Activated CD8-positive, alpha-beta T cell treated with anti-CD3 and anti-CD28 coated beads for 36 hours (primary cell): ENCODE measurements around the gene HCAR2. TPM values are rescaled to one million over a fixed set of nuclear protein-coding genes. Genes with fewer than 3 reads are reported as not detected.
A peak's percentile ranks its signal among the peaks of the same experiment; 100 is the strongest.
"Not testable (repeated sequence)": the region's sequence is repeated elsewhere in the genome, so short reads cannot be mapped to it uniquely, and the experiment has no call there.

Source experiments
- ATAC-seq: fragments of 200-7000 bp; cut with Tn5 transposase; one replicate; pipeline ENCODE4 v1.10.0; 2021; ENCODE audit warnings: mild to moderate bottlenecking, moderate library complexity
- CTCF ChIA-PET: fragments of 350-600 bp; sonication (Branson Sonifier 250); formaldehyde crosslinking; loops from one replicate; lab custom pipeline; 2021; ENCODE audit warnings: antibody characterized with exemption; lab: Charles Lee
- POLR2A ChIA-PET: fragments of 350-600 bp; sonication (Branson Sonifier 250); formaldehyde crosslinking; loops from one replicate; lab custom pipeline; 2021; ENCODE audit warnings: antibody characterized with exemption; lab: Charles Lee
- DNase-seq: peaks from one replicate; pipeline ENCODE4 v3.0.0-alpha.2; 2020
- H3K27ac Mint-ChIP-seq: one replicate; pipeline ENCODE4 v1.8.0; 2021; ENCODE audit warnings: mild to moderate bottlenecking, mixed read lengths
- H3K27me3 Mint-ChIP-seq: one replicate; pipeline ENCODE4 v1.8.0; 2021; ENCODE audit warnings: mixed read lengths
- H3K36me3 Mint-ChIP-seq: one replicate; pipeline ENCODE4 v1.8.0; 2021; ENCODE audit warnings: low read depth, mixed read lengths
- H3K4me1 Mint-ChIP-seq: one replicate; pipeline ENCODE4 v1.8.0; 2021; ENCODE audit warnings: low read depth, mixed read lengths
- H3K4me3 Mint-ChIP-seq: one replicate; pipeline ENCODE4 v1.8.0; 2021; ENCODE audit warnings: mild to moderate bottlenecking, moderate library complexity, mixed read lengths
- H3K9me3 Mint-ChIP-seq: one replicate; pipeline ENCODE4 v1.8.0; 2021; ENCODE audit warnings: mixed read lengths
- CTCF ChIP-seq: fragments of 200-600 bp; IDR thresholded peaks from one replicate; pipeline ENCODE4 v1.8.0; 2022; ENCODE audit warnings: antibody characterized with exemption, mild to moderate bottlenecking
- intact Hi-C: fragments of 100-400 bp; cut with micrococcal nuclease; formaldehyde crosslinking; loops from one replicate; pipeline ENCODE4 v1.10.0; 2022
- total RNA-seq, 2 experiments: library from RNA; stranded (reverse); gene quantifications; one replicate each; pipeline ENCODE4 v1.2.3, GENCODE V29; 2021

Gene HCAR2
- total RNA-seq, result not detected

- POLR2A ChIA-PET, ATAC-seq: not testable (repeated sequence)
These were observed at the start of gene HCAR2 for GRCh38 chr12:122702890-122703611. Gene HCAR2 (minus strand): TSS chr12:122703357. CDS start chr12:122703283, 74 bp downstream.

GRCh38 chr12:122752464-122753318 is 49.5 kb upstream of the HCAR2 start, which contains the start of gene DENR:
Gene DENR (plus strand): TSS chr12:122752824. CDS start chr12:122753702, 878 bp downstream.
- ChIA-PET CTCF (interaction anchor here (0.6 to 1.5 kb wide), 7 partner anchors 9 to 353 kb away, joined by 3 to 13 read pairs (median 3); no protein-coding TSS in a partner anchor), POLR2A (interaction anchor here (0.6 to 1.9 kb wide), 9 partner anchors 11 to 252 kb away, joined by 3 to 7 read pairs (median 4); partner anchors contain the start of genes KNTC1, RSRC2 and ZCCHC8)
- peak within 1 kb of the TSS; percentile 94 for H3K4me3 Mint-ChIP-seq
- TF ChIP-seq CTCF, result peak; percentile 24
- no peaks in the 10 kb centered on the region for H3K9me3 Mint-ChIP-seq
- peaks cover 44% of the 10 kb centered on the region for H3K4me1 Mint-ChIP-seq
- intact Hi-C loops, result loop anchor here (5.0 kb wide), 1 partner anchor 105 kb away; no protein-coding TSS in a partner anchor
- H3K36me3 Mint-ChIP-seq, result peaks cover 37% of the 10 kb centered on the region
- ATAC-seq (peak; percentile 96), DNase-seq (peak; percentile 99)
- H3K27me3 Mint-ChIP-seq, result no peaks in the 10 kb centered on the region
- H3K27ac Mint-ChIP-seq, result peak within 1 kb of the TSS; percentile 96

More at GRCh38 chr12:122702890-122703611, at the start of gene HCAR2:
- H3K27ac Mint-ChIP-seq, H3K36me3 Mint-ChIP-seq, H3K27me3 Mint-ChIP-seq, H3K9me3 Mint-ChIP-seq, H3K4me3 Mint-ChIP-seq, H3K4me1 Mint-ChIP-seq, DNase-seq, CTCF ChIA-PET, intact Hi-C loops: not testable (repeated sequence)

GRCh38 chr12:122750781-122751515 is 47.8 kb upstream of the HCAR2 start:
- H3K4me1 Mint-ChIP-seq, result peaks cover 31% of the 10 kb centered on the region
- CTCF ChIA-PET, POLR2A ChIA-PET, ATAC-seq, DNase-seq, H3K9me3 Mint-ChIP-seq, H3K27me3 Mint-ChIP-seq: not testable (repeated sequence)
- H3K36me3 Mint-ChIP-seq, result peaks cover 26% of the 10 kb centered on the region
- H3K4me3 Mint-ChIP-seq, result peak overlapping the region; percentile 94
- intact Hi-C loops, result loop anchor here (5.0 kb wide), 1 partner anchor 104 kb away; no protein-coding TSS in a partner anchor
- H3K27ac Mint-ChIP-seq, result peak overlapping the region; percentile 78

GRCh38 chr12:122749569-122750332 is 46.6 kb upstream of the HCAR2 start:
- intact Hi-C loops, result loop anchor here (5.0 kb wide), 1 partner anchor 102 kb away; no protein-coding TSS in a partner anchor
- no peak for ATAC-seq
- no peaks in the 10 kb centered on the region for H3K9me3 Mint-ChIP-seq
- peaks cover 23% of the 10 kb centered on the region for H3K4me1 Mint-ChIP-seq
- CTCF ChIA-PET, result no interaction called here
- no peaks in the 10 kb centered on the region for H3K27me3 Mint-ChIP-seq
- TF ChIP-seq CTCF, result no peak
- H3K36me3 Mint-ChIP-seq, result peaks cover 19% of the 10 kb centered on the region
- no peak overlapping the region for H3K27ac Mint-ChIP-seq
- H3K4me3 Mint-ChIP-seq, result no peak overlapping the region
- POLR2A ChIA-PET, result no interaction called here
- no peak for DNase-seq

- Mint-ChIP-seq H3K27me3 (no peaks in the 10 kb centered on the region), H3K27ac (no peak overlapping the region), H3K9me3 (no peaks in the 10 kb centered on the region), H3K4me1 (peaks cover 10% of the 10 kb centered on the region), H3K36me3 (no peaks in the 10 kb centered on the region), H3K4me3 (no peak overlapping the region)
- intact Hi-C loops, result no loop called here
- ChIA-PET CTCF (no interaction called here), POLR2A (no interaction called here)
- ATAC-seq (no peak), DNase-seq (no peak)
- no peak for TF ChIP-seq CTCF
These were observed 44.3 kb upstream of the HCAR2 start for GRCh38 chr12:122747224-122748135.
